Activated CD4-positive, alpha-beta T cell treated with anti-CD3 and anti-CD28 coated beads for 24 hours (primary cell): ENCODE measurements around the gene METTL2B.
A peak's percentile ranks its signal among the peaks of the same experiment; 100 is the strongest.
"Not testable (repeated sequence)": the region's sequence is repeated elsewhere in the genome, so short reads cannot be mapped to it uniquely, and the experiment has no call there.

Source experiments
- DNase-seq, 2 donors: peaks; one replicate each; pipeline ENCODE4 v3.0.0-alpha.2; 2020; ENCODE audit warnings: low read depth in 2 of 2

The METTL2B gene

GRCh38 chr7:128454808-128455542 is 21.6 kb upstream of the METTL2B start:
- no peak for DNase-seq

DNA sequence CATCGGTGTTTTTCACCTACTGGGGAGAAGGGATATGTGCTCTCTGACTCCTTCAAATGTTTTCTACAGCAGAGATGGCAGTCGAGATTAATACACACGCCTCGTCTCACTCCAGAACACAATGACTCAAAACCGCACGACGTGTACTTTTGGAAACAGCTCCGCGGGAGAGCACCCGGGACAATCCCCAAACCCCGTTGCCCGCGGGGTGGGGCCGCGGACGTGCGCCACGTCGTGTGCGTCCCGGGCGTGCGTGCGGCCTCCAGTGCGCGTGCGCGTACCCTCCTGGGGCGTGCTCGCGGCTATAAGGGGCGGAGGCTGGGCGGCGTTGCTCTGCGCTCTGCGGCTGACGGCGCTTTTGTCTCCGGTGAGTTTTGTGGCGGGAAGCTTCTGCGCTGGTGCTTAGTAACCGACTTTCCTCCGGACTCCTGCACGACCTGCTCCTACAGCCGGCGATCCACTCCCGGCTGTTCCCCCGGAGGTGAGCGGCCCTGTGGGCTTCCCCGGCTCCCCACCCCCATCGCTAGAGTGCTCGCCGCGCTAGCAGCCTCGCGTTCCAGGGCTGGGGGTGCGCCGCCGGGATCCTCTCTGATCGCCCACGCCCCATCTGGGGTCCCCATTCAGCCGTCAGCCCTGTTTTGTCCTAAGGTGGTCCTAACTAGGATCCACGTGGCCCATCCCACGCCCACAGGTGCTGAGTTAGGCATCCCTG is 20.8 kb upstream of the METTL2B start, which contains the start of gene HILPDA:
Gene HILPDA, plus strand, starts transcription at position 336 of the 712 bp plus-strand sequence. CDS start 1,391 bp downstream, outside the sequence.
- peak; percentile 86 to 94 for DNase-seq

GRCh38 chr7:128456255-128456725 is 20.3 kb upstream of the METTL2B start:
- DNase-seq = no peak

DNA sequence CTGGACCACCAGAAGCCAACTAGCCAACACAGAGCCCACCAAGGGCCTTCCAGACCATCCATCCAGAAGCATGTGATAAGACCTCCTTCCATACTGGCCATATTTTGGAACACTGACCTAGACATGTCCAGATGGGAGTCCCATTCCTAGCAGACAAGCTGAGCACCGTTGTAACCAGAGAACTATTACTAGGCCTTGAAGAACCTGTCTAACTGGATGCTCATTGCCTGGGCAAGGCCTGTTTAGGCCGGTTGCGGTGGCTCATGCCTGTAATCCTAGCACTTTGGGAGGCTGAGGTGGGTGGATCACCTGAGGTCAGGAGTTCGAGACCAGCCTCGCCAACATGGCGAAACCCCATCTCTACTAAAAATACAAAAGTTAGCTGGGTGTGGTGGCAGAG is 19.2 kb upstream of the METTL2B start:
- not testable (repeated sequence) for DNase-seq

- DNase-seq = peak in 1 of 2 donors; percentile 21
Measured at GRCh38 chr7:128458956-128459355, 17.6 kb upstream of the METTL2B start.

GRCh38 chr7:128459394-128459878 is 17.1 kb upstream of the METTL2B start:
- DNase-seq = peak in 1 of 2 donors; percentile 40

DNA sequence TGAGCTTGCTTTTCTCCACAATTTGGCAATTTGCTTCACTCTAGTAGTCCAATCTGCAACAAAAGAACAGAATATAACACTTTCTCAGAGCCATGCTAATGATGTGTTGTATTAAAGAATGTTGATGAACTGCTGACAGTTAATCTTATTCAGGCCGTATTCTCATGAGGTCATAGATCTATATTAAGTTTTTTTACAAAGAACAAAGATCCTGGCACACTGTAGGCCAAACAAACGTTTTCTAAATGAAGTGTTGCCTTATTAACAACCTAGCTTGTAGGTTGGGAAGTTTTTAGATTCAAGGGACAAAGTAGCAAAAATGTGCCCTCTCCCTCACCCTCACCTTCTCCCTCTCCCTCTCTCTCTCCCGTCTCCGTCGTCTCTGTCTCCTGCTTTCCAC is 14.1 kb upstream of the METTL2B start:
- DNase-seq = no peak

GRCh38 chr7:128463345-128463744 is 13.2 kb upstream of the METTL2B start:
- not testable (repeated sequence) for DNase-seq

DNA sequence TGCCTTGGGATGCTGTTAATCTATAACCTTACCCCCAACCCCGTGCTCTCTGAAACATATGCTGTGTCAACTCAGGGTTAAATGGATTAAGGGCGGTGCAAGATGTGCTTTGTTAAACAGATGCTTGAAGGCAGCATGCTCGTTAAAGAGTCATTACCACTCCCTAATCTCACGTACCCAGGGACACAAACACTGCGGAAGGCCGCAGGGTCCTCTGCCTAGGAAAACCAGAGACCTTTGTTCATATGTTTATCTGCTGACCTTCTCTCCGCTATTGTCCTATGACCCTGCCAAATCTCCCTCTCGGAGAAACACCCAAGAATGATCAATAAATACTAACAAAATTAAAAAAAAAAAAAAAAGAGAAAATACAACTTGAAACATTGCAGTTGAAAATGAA is 12.6 kb upstream of the METTL2B start:
- DNase-seq = not testable (repeated sequence)

DNA sequence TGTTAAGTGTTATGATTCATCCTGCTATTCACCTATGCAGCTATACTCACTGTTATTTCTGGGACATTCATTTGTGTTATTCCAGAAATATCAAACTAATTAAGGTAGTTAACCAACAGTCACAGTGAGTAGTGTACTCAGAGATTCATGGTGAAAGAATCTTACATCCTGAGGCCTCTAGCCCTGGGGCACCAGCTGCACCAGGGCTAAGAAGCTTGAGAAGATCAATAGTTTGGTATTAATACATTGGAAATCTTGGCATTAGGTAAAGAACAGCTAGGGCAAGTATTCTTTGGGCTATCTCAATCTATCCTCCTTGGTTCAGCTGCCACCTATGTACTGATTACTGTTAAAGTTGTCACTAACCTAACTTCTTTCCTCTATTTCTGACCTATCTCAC is 9.7 kb upstream of the METTL2B start:
- DNase-seq = not testable (repeated sequence)

DNA sequence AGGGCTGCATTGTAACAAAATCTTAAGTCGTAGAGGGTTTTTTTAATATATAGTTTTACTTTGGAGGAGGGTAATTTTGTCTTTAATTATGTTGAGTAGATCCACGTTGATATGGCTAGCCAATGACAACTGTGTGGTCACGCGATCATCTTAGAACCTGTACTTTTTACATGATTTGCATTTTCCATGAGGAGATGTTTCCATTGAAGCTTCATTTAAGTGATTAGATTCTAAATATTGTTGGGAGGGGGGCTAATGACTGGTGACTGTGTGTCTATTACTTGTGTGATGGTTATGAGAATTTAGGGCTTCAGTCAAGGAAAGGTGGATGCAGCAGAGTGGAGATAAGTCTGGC is 765 bp downstream of the METTL2B start:
- DNase-seq = not testable (repeated sequence)

DNA sequence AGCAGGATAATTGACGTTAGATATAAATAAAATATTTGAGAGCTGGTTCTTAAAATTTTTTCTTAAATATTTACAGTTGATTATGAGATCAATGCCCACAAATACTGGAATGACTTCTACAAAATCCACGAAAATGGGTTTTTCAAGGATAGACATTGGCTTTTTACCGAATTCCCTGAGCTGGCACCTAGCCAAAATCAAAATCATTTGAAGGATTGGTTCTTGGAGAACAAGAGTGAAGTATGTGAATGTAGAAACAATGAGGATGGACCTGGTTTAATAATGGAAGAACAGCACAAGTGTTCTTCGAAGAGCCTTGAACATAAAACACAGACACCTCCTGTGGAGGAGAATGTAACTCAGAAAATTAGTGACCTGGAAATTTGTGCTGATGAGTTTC is 2.5 kb downstream of the METTL2B start:
- not testable (repeated sequence) for DNase-seq

GRCh38 chr7:128488134-128488533 is 11.6 kb downstream of the METTL2B start:
- not testable (repeated sequence) for DNase-seq

DNA sequence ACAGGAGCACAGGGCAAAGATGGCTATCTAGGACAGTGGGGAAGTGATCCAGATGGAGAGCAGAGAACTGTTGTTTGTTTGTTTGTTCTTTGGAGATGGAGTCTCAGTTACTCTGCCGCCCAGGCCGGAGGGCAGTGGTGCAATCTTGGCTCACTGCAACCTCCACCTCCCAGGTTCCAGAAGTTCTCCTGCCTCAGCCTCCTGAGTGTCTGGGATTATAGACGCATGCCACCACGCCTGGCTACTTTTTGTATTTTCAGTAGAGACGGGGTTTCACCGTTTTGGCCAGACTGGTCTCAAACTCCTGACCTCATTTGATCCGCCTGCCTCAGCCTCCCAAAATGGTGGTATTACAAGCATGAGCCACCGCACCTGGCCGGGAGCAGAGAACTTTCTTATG is 20.9 kb downstream of the METTL2B start:
- no peak for DNase-seq

DNA sequence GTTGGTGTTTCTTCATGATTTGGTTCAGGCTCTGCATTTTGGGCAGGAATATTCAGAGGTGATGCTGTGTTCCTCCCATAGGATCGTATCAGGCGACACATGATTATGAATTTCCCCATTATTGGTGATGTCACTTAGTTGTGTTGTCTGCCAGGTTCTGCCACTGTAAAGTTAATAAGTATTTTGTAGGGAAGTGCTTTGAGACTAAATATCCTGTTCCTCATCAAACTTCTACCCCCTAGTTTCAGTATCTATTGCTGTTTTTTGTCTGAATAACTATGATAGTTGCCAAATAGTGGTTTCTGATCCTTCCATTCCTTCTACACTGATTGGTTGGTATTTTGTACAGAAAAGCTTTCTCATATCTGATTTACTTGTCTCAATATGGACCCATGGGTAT is 28.9 kb downstream of the METTL2B start:
- DNase-seq = not testable (repeated sequence)

GRCh38 chr7:128506819-128507218 is 30.3 kb downstream of the METTL2B start:
- not testable (repeated sequence) for DNase-seq

GRCh38 chr7:128507321-128507993 is 30.9 kb downstream of the METTL2B start:
- not testable (repeated sequence) for DNase-seq

- not testable (repeated sequence) for DNase-seq
Measured at GRCh38 chr7:128511692-128512091, 35.1 kb downstream of the METTL2B start.

DNA sequence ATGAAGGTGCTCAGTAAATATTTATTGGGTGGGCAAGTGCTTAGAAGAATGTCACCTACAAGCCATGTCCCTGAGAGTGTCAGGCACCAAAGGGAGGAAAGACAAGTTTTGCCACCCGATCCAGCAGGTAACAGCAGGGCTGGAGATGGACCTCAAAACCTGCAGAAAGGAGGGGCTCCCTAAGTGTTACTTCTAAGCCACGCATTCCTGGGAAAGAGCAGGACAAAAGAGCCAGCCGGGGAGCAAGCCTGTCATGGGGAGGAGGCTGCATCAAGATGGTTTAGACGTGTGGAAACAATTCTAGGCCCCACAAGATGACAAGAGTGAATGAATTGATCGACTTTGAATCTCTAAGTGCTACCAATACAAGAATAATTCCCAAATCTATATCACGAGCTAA is 38.7 kb downstream of the METTL2B start:
- DNase-seq = not testable (repeated sequence)

DNA sequence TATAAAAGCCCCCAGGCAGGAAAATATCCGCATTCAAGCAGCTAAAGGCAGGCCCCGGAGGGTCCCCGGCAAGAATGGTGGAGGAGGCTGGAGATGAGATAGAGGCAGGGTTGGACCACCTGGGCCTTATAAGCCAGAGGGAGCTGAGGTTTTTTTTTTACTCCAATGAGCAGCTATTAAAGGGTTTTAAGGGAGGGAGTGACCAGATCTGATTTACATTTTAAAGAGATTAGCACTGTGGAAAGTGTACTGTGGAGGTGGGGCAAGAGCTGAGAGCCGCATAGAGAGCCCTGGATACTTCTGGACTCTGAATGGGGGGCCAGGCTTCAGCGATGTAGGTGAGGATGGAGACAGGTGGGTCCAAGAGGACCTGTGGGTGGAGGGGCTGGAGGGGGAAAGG is 40.5 kb downstream of the METTL2B start:
- DNase-seq = not testable (repeated sequence)

GRCh38 chr7:128523226-128523931 is 46.8 kb downstream of the METTL2B start:
- DNase-seq = peak; percentile 69 to 71
